ENCODE data around the gene GORASP1. TPM values are rescaled to one million over a fixed set of nuclear protein-coding genes. Genes with fewer than 3 reads are reported as not detected.

GORASP1 gene
- total and polyA plus RNA-seq, 2 of the 13 experiments (the other 11 are each of a cell fraction or from before 2014, with no cell fraction given): 36.4 to 39.8 TPM

GRCh38 chr3:39134305-39134704, 26.9 kb upstream of the GORASP1 start:
- in situ Hi-C loops (cut with HindIII; ENCODE audit: extremely low pct_ligation_motif_present, low pct_unique_long_range_greater_than_20kb) (no loop called here), intact Hi-C loops (cut with micrococcal nuclease; ENCODE audit: unreplicated experiment) (no loop called here)
- H3K4me3 ChIP-seq (replicated peaks in 1 of 3; ENCODE audit: insufficient read depth in 1 of 3, low read depth in 2 of 3, low read length in 3 of 3): no peak overlapping the region
- H2AFZ ChIP-seq (ENCODE audit: low read length): no peak overlapping the region
- no peaks in the 10 kb centered on the region for H3K9me3 ChIP-seq (ENCODE audit: low read length)
- H4K20me1 ChIP-seq (ENCODE audit: insufficient read depth, low read length): no peaks in the 10 kb centered on the region; the same call in 1 of the 2 replicates
- ATAC-seq (no peak), FAIRE-seq (no peak), DNase-seq (ENCODE audit: low spot score) (no peak)
- H3K4me2 ChIP-seq (ENCODE audit: low read depth, low read length): no peak overlapping the region
- BruUV-seq (replicated peaks): no TSS peak
- POLR2A ChIA-PET: no interaction called here
- H3K9ac ChIP-seq (ENCODE audit: insufficient read depth, low read depth, low read length): no peak overlapping the region
- H3K4me1 ChIP-seq (ENCODE audit: insufficient read depth, low read length): no peaks in the 10 kb centered on the region
- no peak overlapping the region for H3K27ac ChIP-seq (ENCODE audit: extremely low read length, insufficient read depth, low read length)
- 0 out of 5 replicates have a peak, but pooled peaks cover 0 to 1% of the 10 kb centered on the region in 2 experiments for H3K27me3 ChIP-seq (ENCODE audit: control insufficient read depth in 1 of 2, insufficient read depth in 2 of 2, low read length in 2 of 2)
- H3K79me2 ChIP-seq (ENCODE audit: insufficient read depth, low read length): no peaks in the 10 kb centered on the region
- no peak for TF ChIP-seq ISX (CRISPR knock-in tag; conservative IDR thresholded peaks at IDR 0.05)
- TF ChIP-seq ZNF639 (CRISPR knock-in tag; conservative IDR thresholded peaks at IDR 0.05): no peak
- TF ChIP-seq ZBTB25 (CRISPR knock-in tag; IDR thresholded peaks at IDR 0.05): no peak
- TF ChIP-seq HBP1 (CRISPR knock-in tag; IDR thresholded peaks at IDR 0.05; ENCODE audit: low read depth): no peak
- TF ChIP-seq ZNF33B (CRISPR knock-in tag; IDR thresholded peaks at IDR 0.05): no peak
- TF ChIP-seq WIZ (CRISPR knock-in tag; IDR thresholded peaks at IDR 0.05): no peak
- no peak for TF ChIP-seq DNMT3B (CRISPR knock-in tag; conservative IDR thresholded peaks at IDR 0.05)
- no peak for TF ChIP-seq PITX1 (CRISPR knock-in tag; IDR thresholded peaks at IDR 0.05)
- no peak for TF ChIP-seq HOXD1 (CRISPR knock-in tag; IDR thresholded peaks at IDR 0.05)
- TF ChIP-seq ZFP62 (CRISPR knock-in tag; IDR thresholded peaks at IDR 0.05): no peak
- H3K36me3 ChIP-seq (replicated peaks in 1 of 2; ENCODE audit: control insufficient read depth in 1 of 2, insufficient read depth in 2 of 2, low read length in 2 of 2): no peaks in the 10 kb centered on the region
- WGBS (ENCODE audit: low lambda C conversion rate): 37% methylated on average over 3 of the region's 7 CpGs
- CTCF ChIA-PET (ENCODE audit: low intra/inter-chr PET ratio, low total read pairs): no interaction called here
